NOMO-1 (cell line): Measurements from ENCODE around the gene LY9.

Experiments used
- DNase-seq, 2 experiments: peaks; one replicate each; lab custom pipeline; 2025; ENCODE audit not compliant: unreplicated experiment in 2 of 2; lab: John Stamatoyannopoulos, UW

Gene LY9

GRCh38 chr1:160800142-160800541 lies 4.2 kb downstream of the LY9 start:
- DNase-seq, result no peak

- DNase-seq, result peak in 1 of 2 experiments; percentile 29
These were observed 4.9 kb downstream of the LY9 start for GRCh38 chr1:160800645-160801408.

- DNase-seq, result no peak
These were observed 6.0 kb downstream of the LY9 start for GRCh38 chr1:160801836-160802580.

GRCh38 chr1:160806109-160806665 lies 10.2 kb downstream of the LY9 start:
- no peak for DNase-seq

GRCh38 chr1:160806784-160807183 lies 10.8 kb downstream of the LY9 start:
- DNase-seq, result no peak

- no peak for DNase-seq
These were observed 11.3 kb downstream of the LY9 start for GRCh38 chr1:160807247-160807646.

GRCh38 chr1:160807738-160808137 lies 11.8 kb downstream of the LY9 start:
- no peak for DNase-seq

GRCh38 chr1:160808289-160808688 lies 12.3 kb downstream of the LY9 start:
- no peak for DNase-seq

- DNase-seq, result no peak
These were observed 14.5 kb downstream of the LY9 start for GRCh38 chr1:160810486-160810885.

GRCh38 chr1:160811147-160811546 lies 15.2 kb downstream of the LY9 start:
- DNase-seq, result no peak

GRCh38 chr1:160813215-160813614 lies 17.2 kb downstream of the LY9 start:
- no peak for DNase-seq

GRCh38 chr1:160814316-160814715 lies 18.3 kb downstream of the LY9 start:
- DNase-seq, result no peak

GRCh38 chr1:160814856-160815255 lies 18.9 kb downstream of the LY9 start:
- no peak for DNase-seq

- DNase-seq, result no peak
These were observed 22.4 kb downstream of the LY9 start for GRCh38 chr1:160818207-160818937.

- DNase-seq, result no peak
These were observed 23.2 kb downstream of the LY9 start for GRCh38 chr1:160819186-160819585.

GRCh38 chr1:160821627-160822026 lies 25.7 kb downstream of the LY9 start:
- no peak for DNase-seq

GRCh38 chr1:160823296-160823695 lies 27.3 kb downstream of the LY9 start:
- DNase-seq, result no peak

GRCh38 chr1:160826546-160826945 lies 30.6 kb downstream of the LY9 start:
- DNase-seq, result no peak

- DNase-seq, result no peak
These were observed 31.4 kb downstream of the LY9 start for GRCh38 chr1:160827418-160827817.

- DNase-seq, result no peak
These were observed 33.8 kb downstream of the LY9 start for GRCh38 chr1:160829766-160830165.
